PFSK-1 (cell line): ENCODE results near the gene PAFAH2.

ENCODE experiments used
- FOXP2 ChIP-seq: optimal IDR thresholded peaks from 2 replicates; pipeline ENCODE3; 2011; ENCODE audit warnings: borderline replicate concordance, control low read depth, inconsistent platforms; ENCODE audit not compliant: insufficient read depth; ENCODE audit errors: extremely low read length, extremely low read depth
- POLR2AphosphoS5 ChIP-seq: IDR thresholded peaks from 2 replicates; pipeline ENCODE4 v1.6.1; 2012; ENCODE audit warnings: low read depth, mild to moderate bottlenecking, control low read depth, low read length, moderate library complexity
- SIN3A ChIP-seq: IDR thresholded peaks from 2 replicates; pipeline ENCODE4 v1.6.1; 2012; ENCODE audit warnings: mild to moderate bottlenecking, low read length, moderate library complexity, borderline replicate concordance; ENCODE audit not compliant: insufficient read depth
- TAF1 ChIP-seq: IDR thresholded peaks from 2 replicates; pipeline ENCODE4 v1.6.1; 2012; ENCODE audit warnings: low read length, control low read depth, borderline replicate concordance; ENCODE audit not compliant: insufficient read depth
- TF ChIP-seq, protein P1 (sequence below), 2 experiments: IDR thresholded peaks; 2 replicates each; pipeline versions ENCODE4 v1.6.1 to v1.8.0; 2011 to 2012; ENCODE audit warnings: low read depth in 2 of 2, low read length in 2 of 2, control low read depth in 1 of 2, inconsistent platforms in 1 of 2, mild to moderate bottlenecking in 1 of 2, moderate library complexity in 1 of 2; ENCODE audit not compliant: insufficient read depth in 1 of 2

The PAFAH2 gene

GRCh38 chr1:26028490-26028980 lies 30.7 kb upstream of the PAFAH2 start:
- no peak for TF ChIP-seq FOXP2
- TF ChIP-seq SIN3A: no peak
- TF ChIP-seq POLR2AphosphoS5: no peak
- no peak for TF ChIP-seq TAF1
- TF ChIP-seq, protein P1, sequence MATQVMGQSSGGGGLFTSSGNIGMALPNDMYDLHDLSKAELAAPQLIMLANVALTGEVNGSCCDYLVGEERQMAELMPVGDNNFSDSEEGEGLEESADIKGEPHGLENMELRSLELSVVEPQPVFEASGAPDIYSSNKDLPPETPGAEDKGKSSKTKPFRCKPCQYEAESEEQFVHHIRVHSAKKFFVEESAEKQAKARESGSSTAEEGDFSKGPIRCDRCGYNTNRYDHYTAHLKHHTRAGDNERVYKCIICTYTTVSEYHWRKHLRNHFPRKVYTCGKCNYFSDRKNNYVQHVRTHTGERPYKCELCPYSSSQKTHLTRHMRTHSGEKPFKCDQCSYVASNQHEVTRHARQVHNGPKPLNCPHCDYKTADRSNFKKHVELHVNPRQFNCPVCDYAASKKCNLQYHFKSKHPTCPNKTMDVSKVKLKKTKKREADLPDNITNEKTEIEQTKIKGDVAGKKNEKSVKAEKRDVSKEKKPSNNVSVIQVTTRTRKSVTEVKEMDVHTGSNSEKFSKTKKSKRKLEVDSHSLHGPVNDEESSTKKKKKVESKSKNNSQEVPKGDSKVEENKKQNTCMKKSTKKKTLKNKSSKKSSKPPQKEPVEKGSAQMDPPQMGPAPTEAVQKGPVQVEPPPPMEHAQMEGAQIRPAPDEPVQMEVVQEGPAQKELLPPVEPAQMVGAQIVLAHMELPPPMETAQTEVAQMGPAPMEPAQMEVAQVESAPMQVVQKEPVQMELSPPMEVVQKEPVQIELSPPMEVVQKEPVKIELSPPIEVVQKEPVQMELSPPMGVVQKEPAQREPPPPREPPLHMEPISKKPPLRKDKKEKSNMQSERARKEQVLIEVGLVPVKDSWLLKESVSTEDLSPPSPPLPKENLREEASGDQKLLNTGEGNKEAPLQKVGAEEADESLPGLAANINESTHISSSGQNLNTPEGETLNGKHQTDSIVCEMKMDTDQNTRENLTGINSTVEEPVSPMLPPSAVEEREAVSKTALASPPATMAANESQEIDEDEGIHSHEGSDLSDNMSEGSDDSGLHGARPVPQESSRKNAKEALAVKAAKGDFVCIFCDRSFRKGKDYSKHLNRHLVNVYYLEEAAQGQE (IDR thresholded peaks at IDR 0.05; ENCODE audit: insufficient read depth in 1 of 2, low read depth in 2 of 2, low read length in 2 of 2): no peak

DNA sequence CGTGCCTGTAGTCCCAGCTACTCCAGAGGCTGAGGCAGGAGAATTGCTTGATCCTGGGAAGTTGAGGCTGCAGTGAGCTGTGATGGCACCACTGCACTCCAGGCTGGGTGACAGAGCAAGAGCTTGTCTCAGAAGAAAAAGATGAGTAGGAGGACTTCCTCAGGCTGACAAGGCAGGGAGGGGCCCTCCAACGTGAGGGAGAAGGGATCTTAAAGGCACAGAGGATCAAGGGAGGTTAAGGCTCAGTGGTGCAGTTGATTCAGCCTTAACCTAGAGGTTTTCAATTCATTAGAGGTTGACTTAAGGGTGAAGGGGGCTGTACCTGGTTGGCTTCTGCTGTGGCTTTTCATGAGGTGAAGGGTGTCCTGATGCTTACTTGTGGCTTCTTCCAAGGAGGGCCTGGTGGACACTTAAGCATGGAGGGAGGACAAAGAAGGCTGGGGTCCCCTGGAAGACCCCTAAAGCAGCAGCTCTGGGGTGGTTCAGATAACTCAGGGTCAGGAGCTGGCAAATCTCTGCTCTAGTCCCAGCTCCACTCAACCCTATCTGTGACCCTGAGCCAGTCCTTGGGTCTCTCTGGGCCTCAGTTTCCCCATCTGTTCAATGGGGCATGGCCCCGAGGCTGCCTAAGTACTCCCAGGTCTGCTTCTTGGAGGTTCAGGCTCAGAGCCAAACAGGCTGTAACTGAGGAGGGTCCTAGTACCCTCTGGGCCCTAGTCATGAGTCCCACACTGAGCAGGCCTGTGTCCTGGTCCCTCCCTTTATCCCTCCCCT lies 30.0 kb upstream of the PAFAH2 start:
- TF ChIP-seq FOXP2: no peak

DNA sequence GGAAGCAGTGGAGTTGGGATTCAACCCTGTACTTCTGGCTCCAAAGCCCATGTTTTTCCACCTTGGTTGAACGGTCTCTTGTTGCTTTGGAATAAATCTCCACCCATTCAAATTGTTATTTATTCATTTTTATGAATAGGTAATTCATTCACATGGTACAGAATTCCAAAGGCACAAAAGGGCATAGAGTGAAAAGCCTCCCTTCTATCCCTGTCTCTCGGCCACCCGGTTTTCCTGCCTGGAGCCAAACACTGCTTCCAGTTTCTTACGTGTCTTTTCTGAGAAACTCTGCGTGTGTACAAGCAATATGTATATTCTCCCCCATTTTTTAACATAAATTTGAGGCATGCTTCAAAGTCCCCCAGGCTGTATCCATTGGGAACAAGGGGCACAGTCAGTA lies 27.7 kb upstream of the PAFAH2 start:
- TF ChIP-seq POLR2AphosphoS5 (no peak), SIN3A (no peak), FOXP2 (no peak), TAF1 (no peak)
- TF ChIP-seq, protein P1 (IDR thresholded peaks at IDR 0.05; ENCODE audit: insufficient read depth in 1 of 2, low read depth in 2 of 2, low read length in 2 of 2): no peak

- no peak for TF ChIP-seq POLR2AphosphoS5
- no peak for TF ChIP-seq FOXP2
- TF ChIP-seq SIN3A: no peak
- no peak for TF ChIP-seq TAF1
- TF ChIP-seq, protein P1 (IDR thresholded peaks at IDR 0.05; ENCODE audit: insufficient read depth in 1 of 2, low read depth in 2 of 2, low read length in 2 of 2): no peak
Measured at GRCh38 chr1:26025060-26025459, 27.2 kb upstream of the PAFAH2 start.

DNA sequence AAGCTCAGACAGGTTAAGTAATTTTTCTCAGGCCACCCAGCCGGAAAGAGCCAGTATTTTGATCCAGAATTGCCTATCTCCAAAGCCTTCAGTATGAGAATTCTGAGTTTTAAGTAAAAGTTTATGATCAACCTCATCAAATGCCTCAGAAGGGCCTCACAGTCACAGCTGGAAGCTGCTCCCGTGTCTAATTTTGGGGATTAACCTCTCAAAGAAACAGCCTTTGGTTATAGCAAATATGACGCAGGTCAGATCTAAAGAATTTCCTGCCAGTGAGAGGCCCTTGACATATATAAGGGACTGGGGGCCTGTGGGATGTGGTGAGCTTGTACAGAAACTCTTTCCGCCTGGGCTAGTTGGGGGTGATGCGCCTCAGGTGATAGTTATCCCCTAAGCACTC lies 26.0 kb upstream of the PAFAH2 start:
- TF ChIP-seq TAF1: no peak
- TF ChIP-seq POLR2AphosphoS5: no peak
- no peak for TF ChIP-seq SIN3A
- TF ChIP-seq, protein P1 (IDR thresholded peaks at IDR 0.05; ENCODE audit: insufficient read depth in 1 of 2, low read depth in 2 of 2, low read length in 2 of 2): no peak
- no peak for TF ChIP-seq FOXP2
